H4 (cell line): ENCODE data around the gene PKHD1. TPM values are rescaled to one million over a fixed set of nuclear protein-coding genes. Genes with fewer than 3 reads are reported as not detected.
"Not testable (repeated sequence)": the region's sequence is repeated elsewhere in the genome, so short reads cannot be mapped to it uniquely, and the experiment has no call there.

Experiments used
- DNase-seq: peaks from one replicate; pipeline ENCODE4 v3.0.0-alpha.2; 2015; ENCODE audit warnings: low spot score
- total RNA-seq: library from RNA; depleted of rRNA; stranded (reverse); fragments of >200 nt; shearing (Covaris generic); gene quantifications from 2 replicates; pipeline ENCODE4 v1.2.3, GENCODE V29; 2014

PKHD1 gene
- total RNA-seq, 1 experiment from 2014 or later, result not detected

DNA sequence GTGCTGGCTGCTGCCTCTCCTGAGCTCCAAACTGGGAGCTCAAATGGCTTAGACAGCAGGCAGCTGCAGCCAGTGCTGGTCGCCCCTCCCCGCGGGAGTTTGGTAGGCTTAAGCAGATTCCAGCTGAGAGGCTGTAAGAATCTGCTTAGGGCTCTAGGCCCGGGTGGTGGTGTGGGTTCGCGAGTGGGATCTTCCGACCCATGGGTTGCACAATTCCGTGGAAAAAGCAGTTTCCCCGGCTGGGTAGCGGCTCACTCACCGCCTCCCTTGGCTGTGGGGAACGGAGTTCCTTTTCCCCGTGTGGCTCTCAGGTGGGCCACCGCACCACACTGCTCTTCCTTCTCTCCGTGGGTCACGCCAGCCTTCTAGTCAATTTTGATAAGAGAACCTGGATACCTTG lies 232.5 kb downstream of the PKHD1 start:
- no peak for DNase-seq

GRCh38 chr6:51854347-51854746 lies 233.1 kb downstream of the PKHD1 start:
- no peak for DNase-seq

DNA sequence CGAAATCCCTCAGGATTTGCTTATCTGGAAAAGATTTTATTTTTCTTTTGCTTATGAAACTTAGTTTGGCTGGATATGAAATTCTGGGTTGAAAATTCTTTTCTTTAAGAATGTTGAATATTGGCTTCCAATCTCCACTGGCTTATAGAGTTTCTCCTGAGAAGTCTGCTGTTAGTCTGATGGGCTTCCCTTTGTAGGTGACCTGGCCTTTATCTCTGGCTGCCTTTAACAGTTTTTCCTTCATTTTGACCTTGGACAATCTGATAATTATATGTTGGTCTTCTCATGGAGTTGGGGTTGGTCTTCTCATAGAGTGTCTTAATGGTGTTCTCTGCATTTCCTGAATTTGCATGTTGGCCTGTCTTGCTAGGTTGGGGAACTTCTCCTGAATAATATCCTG lies 234.3 kb downstream of the PKHD1 start:
- not testable (repeated sequence) for DNase-seq

DNA sequence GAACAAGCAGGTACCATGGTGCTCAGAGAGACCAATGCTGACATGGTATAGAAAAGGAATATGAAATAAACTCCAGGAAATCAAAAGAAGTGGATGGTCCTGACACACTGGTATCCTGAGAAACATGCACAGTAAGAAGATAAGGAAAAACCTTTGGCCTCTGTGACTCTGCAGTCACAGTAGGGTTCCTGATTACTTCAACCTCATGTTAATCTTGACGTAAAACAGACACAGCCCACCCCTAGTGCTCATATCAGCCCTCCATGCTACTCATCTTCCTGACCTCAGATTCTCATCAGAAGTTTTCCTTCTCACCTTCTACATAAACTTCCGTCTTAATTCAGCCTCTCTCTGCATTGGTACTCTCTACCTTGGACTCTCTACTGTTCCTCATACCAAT lies 240.9 kb downstream of the PKHD1 start:
- no peak for DNase-seq

DNA sequence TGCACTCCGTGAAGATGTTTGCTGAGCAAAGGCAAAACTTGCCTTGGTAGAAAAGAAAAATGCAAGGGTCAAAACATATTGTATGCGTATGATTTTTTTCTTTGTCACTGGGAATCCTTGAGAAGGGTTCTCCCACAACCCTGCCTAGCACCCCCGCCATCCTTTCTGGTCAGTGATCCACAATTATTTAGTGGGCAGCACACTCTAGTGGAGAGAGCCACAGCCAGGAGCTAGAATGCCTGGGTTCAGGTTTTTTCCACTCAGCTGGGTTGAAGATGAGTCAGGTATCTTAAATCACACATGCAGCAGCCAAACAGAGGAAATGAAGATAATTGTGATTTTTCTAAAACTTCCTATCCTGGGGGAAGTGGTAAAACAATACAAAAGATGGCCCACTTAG lies 243.1 kb downstream of the PKHD1 start:
- no peak for DNase-seq

GRCh38 chr6:51843456-51844056 lies 243.9 kb downstream of the PKHD1 start:
- DNase-seq, result no peak

DNA sequence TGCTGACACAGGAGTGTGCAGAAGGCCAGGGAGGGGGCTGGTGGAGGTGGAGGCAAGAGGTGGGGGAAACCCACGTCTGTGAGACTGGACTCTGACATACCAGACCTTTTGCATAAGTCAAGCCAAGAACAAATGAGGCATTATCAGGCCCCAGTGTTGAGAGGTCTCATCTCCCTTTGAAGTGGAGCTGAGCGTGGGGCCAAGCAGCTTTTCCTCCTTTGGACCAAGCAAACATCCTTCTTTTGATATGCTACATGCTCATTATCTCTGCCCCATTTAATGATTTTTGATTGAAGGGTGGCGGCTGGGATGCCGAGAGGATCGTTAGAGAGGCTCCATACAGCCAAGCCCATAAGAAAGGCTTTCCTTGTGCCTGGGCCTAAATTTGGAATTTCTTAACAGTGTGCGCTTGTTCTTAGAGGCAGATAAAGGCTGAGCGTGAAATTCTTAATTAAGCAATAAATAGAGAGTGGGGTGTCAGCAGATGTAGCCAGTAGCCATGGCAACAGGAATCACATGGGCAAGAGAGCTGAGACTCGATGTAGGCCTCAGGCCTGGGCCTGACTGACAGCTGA lies 244.5 kb downstream of the PKHD1 start:
- DNase-seq, result no peak

GRCh38 chr6:51842061-51842803 lies 245.2 kb downstream of the PKHD1 start:
- no peak for DNase-seq

GRCh38 chr6:51841626-51842025 lies 245.8 kb downstream of the PKHD1 start:
- DNase-seq, result no peak

GRCh38 chr6:51839726-51840374 lies 247.6 kb downstream of the PKHD1 start:
- no peak for DNase-seq

DNA sequence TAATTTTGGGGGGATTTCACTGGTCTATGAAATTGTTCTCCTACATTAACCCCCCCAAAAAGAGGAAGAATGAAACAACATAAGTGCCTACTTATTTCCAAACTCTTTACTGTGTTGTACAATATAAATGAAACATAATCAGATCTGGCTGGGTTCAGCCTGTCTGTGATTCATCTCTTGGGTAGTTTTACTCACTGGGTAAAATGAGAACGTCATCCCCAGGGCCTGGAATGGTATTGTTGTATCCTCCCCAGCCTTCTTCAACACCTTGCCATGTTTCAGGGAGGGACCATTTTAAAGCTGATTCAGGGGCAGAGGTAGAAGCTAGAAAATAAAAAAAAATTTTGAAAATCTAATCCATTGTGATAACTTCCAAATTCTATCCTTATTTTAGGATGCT lies 256.7 kb downstream of the PKHD1 start:
- DNase-seq, result no peak

GRCh38 chr6:51827580-51827979 lies 259.8 kb downstream of the PKHD1 start:
- no peak for DNase-seq

- DNase-seq, result no peak
Measured at GRCh38 chr6:51824940-51825339, 262.5 kb downstream of the PKHD1 start.

- no peak for DNase-seq
Measured at GRCh38 chr6:51820555-51820954, 266.9 kb downstream of the PKHD1 start.

- DNase-seq, result peak; percentile 14
Measured at GRCh38 chr6:51818520-51819022, 268.8 kb downstream of the PKHD1 start.

DNA sequence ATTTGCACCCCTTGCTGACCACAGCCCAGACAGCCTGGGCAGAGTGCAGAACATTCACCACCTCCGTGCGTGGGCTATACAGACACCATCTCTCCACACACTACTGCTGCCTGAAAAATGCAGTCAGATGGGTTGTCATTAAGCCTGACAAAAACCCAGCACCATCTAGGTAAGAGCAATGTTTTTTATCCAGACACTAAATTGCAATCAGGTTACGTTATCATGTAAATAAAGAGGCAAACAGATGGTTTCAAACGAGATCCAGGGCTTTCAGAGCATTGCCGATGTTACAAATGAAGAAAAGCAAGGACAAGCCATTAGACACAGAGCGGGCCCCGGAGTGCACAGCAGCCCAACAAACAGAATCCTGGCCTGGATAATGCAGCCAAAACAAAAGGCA lies 269.6 kb downstream of the PKHD1 start:
- no peak for DNase-seq

DNA sequence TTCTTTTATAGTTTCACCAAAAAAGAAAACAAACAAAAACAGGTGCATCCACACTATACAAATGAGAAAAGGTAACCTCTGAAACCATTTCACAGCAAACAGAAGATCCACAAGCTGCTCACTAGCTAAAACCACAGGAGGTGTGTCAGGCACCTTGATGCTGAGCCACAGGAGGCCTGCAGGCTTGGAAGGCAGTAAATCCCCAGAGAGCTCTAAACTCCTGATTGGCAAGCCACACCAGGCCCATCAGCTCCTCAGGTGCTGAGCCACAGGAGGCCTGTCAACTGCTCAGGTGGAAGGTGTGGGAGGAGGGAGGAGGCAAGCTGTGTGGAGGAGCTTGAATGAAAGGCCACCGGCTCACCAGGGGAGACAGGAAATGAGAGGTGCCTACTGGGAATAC lies 273.0 kb downstream of the PKHD1 start:
- DNase-seq, result no peak

- DNase-seq, result no peak
Measured at GRCh38 chr6:51813904-51814303, 273.5 kb downstream of the PKHD1 start.

- no peak for DNase-seq
Measured at GRCh38 chr6:51812231-51812630, 275.2 kb downstream of the PKHD1 start.

DNA sequence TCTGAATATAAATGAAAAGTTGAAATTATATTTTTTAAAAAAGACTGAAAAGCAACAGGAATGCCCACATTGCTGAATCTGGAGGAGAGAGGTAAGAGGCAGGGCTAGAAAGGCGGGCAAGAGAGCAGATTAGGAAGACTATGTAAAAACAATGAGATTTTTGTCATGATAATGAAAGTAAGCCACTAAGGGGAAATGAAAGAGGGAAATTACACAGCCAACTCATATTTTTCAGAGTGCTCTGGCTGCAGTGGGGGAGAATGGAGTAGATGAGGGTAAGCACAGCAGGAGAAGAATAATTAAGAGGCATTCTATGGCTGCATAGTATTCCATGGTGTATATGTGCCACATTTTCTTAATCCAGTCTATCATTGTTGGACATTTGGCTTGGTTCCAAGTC lies 281.9 kb downstream of the PKHD1 start:
- no peak for DNase-seq

DNA sequence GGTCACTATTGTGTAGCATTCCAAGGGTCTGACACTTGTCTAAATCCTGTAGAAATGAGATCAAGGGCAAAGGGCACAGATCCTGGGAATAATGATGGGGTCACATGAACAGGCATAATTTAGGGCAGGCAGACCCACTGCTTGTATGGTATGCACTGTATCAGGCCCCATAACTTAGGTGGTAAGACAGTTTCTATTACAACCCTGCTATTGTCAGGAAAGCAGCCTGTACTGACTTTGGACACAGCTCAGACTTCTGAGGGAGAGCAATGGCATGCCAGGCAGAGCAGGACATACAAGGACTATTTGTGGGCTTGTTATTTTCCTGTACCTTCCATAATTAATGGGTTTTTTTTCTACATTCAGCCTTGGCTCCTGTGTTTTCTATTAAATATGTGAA lies 286.8 kb downstream of the PKHD1 start:
- no peak for DNase-seq

DNA sequence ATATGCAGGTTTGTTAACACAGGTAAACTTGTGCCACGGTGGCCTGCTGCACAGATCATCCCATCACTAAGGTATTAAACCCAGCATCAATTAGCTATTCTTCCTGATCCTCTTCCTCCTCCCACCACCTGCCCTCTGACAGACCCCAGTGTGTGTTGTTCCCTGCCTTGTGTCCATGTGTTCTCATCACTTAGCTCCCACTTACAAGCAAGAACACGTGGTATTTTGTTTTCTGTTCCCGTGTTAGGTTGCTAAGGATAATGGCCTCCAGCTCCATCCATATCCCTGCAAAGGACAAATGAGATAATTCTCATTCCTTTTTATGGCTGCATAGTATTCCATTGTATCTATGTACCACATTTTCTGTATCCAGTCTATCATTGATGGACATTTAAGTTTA lies 294.0 kb downstream of the PKHD1 start:
- no peak for DNase-seq
